ENCODE data around the gene RYR1.

DNA sequence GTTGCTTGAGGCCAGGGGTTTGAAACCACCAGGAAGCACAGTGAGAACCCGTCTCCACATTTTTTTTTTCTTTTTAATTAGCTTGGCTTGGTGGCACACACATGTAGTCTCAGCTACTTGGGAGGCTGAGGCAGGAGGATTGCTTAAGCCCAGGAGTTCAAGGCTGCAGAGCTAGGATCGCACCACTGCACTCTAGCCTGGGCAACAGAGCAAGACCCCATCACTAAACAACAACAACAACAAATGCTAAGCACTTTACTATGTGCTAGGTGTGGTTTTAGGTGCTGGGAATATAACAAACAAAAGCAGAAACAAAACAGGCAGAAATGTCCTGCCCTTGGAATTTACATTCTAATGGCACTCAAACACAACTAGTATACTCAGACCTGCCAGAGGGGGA is 51.3 kb downstream of the RYR1 start:
- TF ChIP-seq ZNF274 (IDR thresholded peaks at IDR 0.05; ENCODE audit: low read depth, low read length) (no peak), SUZ12 (IDR thresholded peaks at IDR 0.05; ENCODE audit: extremely low read depth, insufficient read depth, insufficient read length) (no peak), YY1 (IDR thresholded peaks at IDR 0.05; ENCODE audit: insufficient read depth, insufficient read length) (no peak)

Measured in NT2/D1 (cell line).